NAMALWA (cell line): ENCODE measurements around the gene NUDT1.

Experiments
- DNase-seq: peaks from one replicate; pipeline ENCODE4 v3.0.0-alpha.2; 2015; ENCODE audit warnings: low spot score

The NUDT1 gene

GRCh38 chr7:2224491-2224928 is 17.5 kb upstream of the NUDT1 start:
- DNase-seq = no peak

GRCh38 chr7:2224934-2225333 is 17.1 kb upstream of the NUDT1 start:
- no peak for DNase-seq

GRCh38 chr7:2225336-2225735 is 16.7 kb upstream of the NUDT1 start:
- no peak for DNase-seq

- no peak for DNase-seq
These were observed 16.2 kb upstream of the NUDT1 start for GRCh38 chr7:2225830-2226229.

GRCh38 chr7:2227699-2228098 is 14.3 kb upstream of the NUDT1 start:
- no peak for DNase-seq

GRCh38 chr7:2228921-2229320 is 13.1 kb upstream of the NUDT1 start:
- DNase-seq = no peak

GRCh38 chr7:2229467-2229866 is 12.6 kb upstream of the NUDT1 start:
- no peak for DNase-seq

GRCh38 chr7:2230226-2230625 is 11.8 kb upstream of the NUDT1 start:
- DNase-seq = no peak

GRCh38 chr7:2230882-2231281 is 11.1 kb upstream of the NUDT1 start:
- DNase-seq = no peak

GRCh38 chr7:2231992-2232765 is 9.8 kb upstream of the NUDT1 start:
- DNase-seq = peak; percentile 69

- DNase-seq = peak; percentile 95
These were observed 9.1 kb upstream of the NUDT1 start, which contains the start of gene MAD1L1 for GRCh38 chr7:2232766-2233520. TSS of gene MAD1L1 (minus strand) at chr7:2232945. CDS start at chr7:2230133, 2,812 bp downstream.

- DNase-seq = no peak
These were observed 8.1 kb upstream of the NUDT1 start for GRCh38 chr7:2233926-2234325.

GRCh38 chr7:2237109-2237602 is 4.9 kb upstream of the NUDT1 start:
- peak; percentile 94 for DNase-seq

- DNase-seq = no peak
These were observed 2.8 kb upstream of the NUDT1 start for GRCh38 chr7:2239242-2239641.

GRCh38 chr7:2242541-2243429 is 759 bp downstream of the NUDT1 start:
- peak; percentile 82 for DNase-seq

GRCh38 chr7:2243458-2243857 is 1.4 kb downstream of the NUDT1 start:
- no peak for DNase-seq

GRCh38 chr7:2244404-2244995 is 2.5 kb downstream of the NUDT1 start:
- no peak for DNase-seq

- DNase-seq = peak; percentile 55
These were observed 4.1 kb downstream of the NUDT1 start for GRCh38 chr7:2245883-2246675.

GRCh38 chr7:2247141-2247995 is 5.3 kb downstream of the NUDT1 start:
- DNase-seq = peak; percentile 69
